K562 (cell line): ENCODE measurements around the gene RNF26. TPM values are rescaled to one million over a fixed set of nuclear protein-coding genes. Genes with fewer than 3 reads are reported as not detected.
A peak's percentile ranks its signal among the peaks of the same experiment; 100 is the strongest.

Source experiments
- CBFA2T3 ChIP-seq: fragments of 450-650 bp; IDR thresholded peaks from 2 replicates; pipeline ENCODE4 v1.6.1; 2017
- CEBPG ChIP-seq, 3 experiments: fragments of 200-800 bp in 1 of 3; sonication (Bioruptor generic) in 1 of 3; sonication (generic) in 1 of 3; formaldehyde crosslinking in 1 of 3; IDR thresholded peaks in 2 of 3; conservative IDR thresholded peaks in 1 of 3; 2 replicates each; pipeline versions ENCODE4 v1.6.1 to v1.8.0; 2016 to 2022; ENCODE audit warnings: missing compliant biosample characterization in 2 of 3, missing genetic modification characterization in 2 of 3, mild to moderate bottlenecking in 1 of 3, missing genetic modification reagents in 1 of 3
- CTBP1 ChIP-seq: fragments of 450-650 bp; IDR thresholded peaks from 2 replicates; pipeline ENCODE4 v1.6.1; 2016; ENCODE audit warnings: borderline replicate concordance
- ELF1 ChIP-seq: fragments of 200-800 bp; sonication (Bioruptor generic); IDR thresholded peaks from 2 replicates; pipeline ENCODE4 v1.6.1; 2016; ENCODE audit warnings: missing genetic modification characterization, missing compliant biosample characterization
- HDAC6 ChIP-seq: IDR thresholded peaks from 2 replicates; pipeline ENCODE4 v1.6.1; 2012; ENCODE audit warnings: low read depth, mild to moderate bottlenecking, control low read depth, inconsistent platforms, low read length, moderate library complexity
- HEY1 ChIP-seq: fragments of 250-450 bp; sonication (Bioruptor Pico); IDR thresholded peaks from 2 replicates; pipeline ENCODE4 v1.5.0; 2020; ENCODE audit warnings: mild to moderate bottlenecking, moderate library complexity, borderline replicate concordance
- HMBOX1 ChIP-seq: sonication (generic); IDR thresholded peaks from 2 replicates; pipeline ENCODE4 v1.6.1; 2016
- MYNN ChIP-seq, 2 experiments: sonication (generic); formaldehyde crosslinking in 1 of 2; IDR thresholded peaks; 2 replicates each; pipeline versions ENCODE4 v1.5.0 to v1.6.1; 2016 to 2020; ENCODE audit warnings: antibody characterized with exemption in 1 of 2, missing genetic modification reagents in 1 of 2
- SMAD3 ChIP-seq: fragments of 450-650 bp; formaldehyde crosslinking; conservative IDR thresholded peaks from 2 replicates; pipeline ENCODE4 v1.4.0; 2020; ENCODE audit warnings: mild to moderate bottlenecking
- SNRNP70 ChIP-seq: fragments of 200-400 bp; formaldehyde crosslinking; optimal IDR thresholded peaks from 2 replicates; pipeline ENCODE3; 2017; ENCODE audit warnings: low read depth, low read length
- TCFL5 ChIP-seq: fragments of 250-450 bp; sonication (Bioruptor Pico); conservative IDR thresholded peaks from 2 replicates; pipeline ENCODE4 v1.6.1; 2021; ENCODE audit warnings: mild to moderate bottlenecking, moderate library complexity, matching md5 sums
- TEAD1 ChIP-seq, 2 experiments: fragments of 450-650 bp in 1 of 2; sonication (generic) in 1 of 2; formaldehyde crosslinking; IDR thresholded peaks; 2 replicates each; pipeline versions ENCODE4 v1.4.0 to v1.8.0; 2020 to 2022; ENCODE audit warnings: mild to moderate bottlenecking in 2 of 2, missing genetic modification reagents in 1 of 2
- TEAD4 ChIP-seq, 2 experiments: sonication (generic) in 1 of 2; formaldehyde crosslinking in 1 of 2; IDR thresholded peaks; 2 replicates each; pipeline versions ENCODE4 v1.6.1 to v1.8.0; 2012 to 2022; ENCODE audit warnings: borderline replicate concordance in 1 of 2, inconsistent platforms in 1 of 2, low read length in 1 of 2, mild to moderate bottlenecking in 1 of 2, missing genetic modification reagents in 1 of 2
- USF1 ChIP-seq: sonication (generic); formaldehyde crosslinking; IDR thresholded peaks from 2 replicates; pipeline ENCODE4 v1.9.0; 2022; ENCODE audit warnings: mild to moderate bottlenecking, missing genetic modification reagents
- ZNF184 ChIP-seq: sonication (generic); formaldehyde crosslinking; IDR thresholded peaks from 2 replicates; pipeline ENCODE4 v1.5.0; 2020; ENCODE audit warnings: missing genetic modification reagents
- ZNF57 ChIP-seq: fragments of 450-650 bp; formaldehyde crosslinking; IDR thresholded peaks from 2 replicates; pipeline ENCODE4 v1.4.0; 2020; ENCODE audit warnings: mild to moderate bottlenecking, moderate library complexity
- ZNF609 ChIP-seq: sonication (generic); formaldehyde crosslinking; IDR thresholded peaks from 2 replicates; pipeline ENCODE4 v1.8.1; 2023; ENCODE audit warnings: missing genetic modification reagents, mild to moderate bottlenecking, borderline replicate concordance
- ZSCAN32 ChIP-seq: fragments of 450-650 bp; formaldehyde crosslinking; IDR thresholded peaks from 2 replicates; pipeline ENCODE4 v1.4.0; 2020; ENCODE audit warnings: mild to moderate bottlenecking, moderate library complexity
- polyA plus RNA-seq, 8 experiments: library from polyadenylated mRNA; depleted of rRNA in 4 of 8; stranded (reverse) in 5 of 8; unstranded in 3 of 8; fragments of >200 nt; fragmentation: Nextera tagmentation in 2 of 8; fragmentation: Illumina TruSeq in 1 of 8; extraction: Ambion mirVana in 2 of 8; extraction: Trizol in 1 of 8; gene quantifications; 2 replicates each; pipeline versions ENCODE4 v1.2.1 to v1.2.3, GENCODE V29; 2011 to 2014; ENCODE audit warnings: inconsistent platforms in 1 of 8, missing spikeins in 1 of 8
- total RNA-seq, 7 experiments: library from RNA; depleted of rRNA in 6 of 7; stranded (reverse); fragments of >200 nt in 6 of 7; fragmentation: Illumina TruSeq in 2 of 7; extraction: Trizol in 2 of 7; gene quantifications; 2 replicates each; pipeline versions ENCODE4 v1.2.1 to v1.2.3, GENCODE V29; 2011 to 2021; ENCODE audit warnings: low replicate concordance in 1 of 7
- TF ChIP-seq, protein P1 (sequence below): sonication (generic); formaldehyde crosslinking; IDR thresholded peaks from 2 replicates; pipeline ENCODE4 v1.8.0; 2022; ENCODE audit warnings: mild to moderate bottlenecking, missing genetic modification reagents

RNF26 gene
- total and polyA plus RNA-seq, 9 of the 15 experiments (the other 6 are each of a cell fraction or from before 2014, with no cell fraction given) = 5.3 to 53.6 (median 12.7) TPM

DNA sequence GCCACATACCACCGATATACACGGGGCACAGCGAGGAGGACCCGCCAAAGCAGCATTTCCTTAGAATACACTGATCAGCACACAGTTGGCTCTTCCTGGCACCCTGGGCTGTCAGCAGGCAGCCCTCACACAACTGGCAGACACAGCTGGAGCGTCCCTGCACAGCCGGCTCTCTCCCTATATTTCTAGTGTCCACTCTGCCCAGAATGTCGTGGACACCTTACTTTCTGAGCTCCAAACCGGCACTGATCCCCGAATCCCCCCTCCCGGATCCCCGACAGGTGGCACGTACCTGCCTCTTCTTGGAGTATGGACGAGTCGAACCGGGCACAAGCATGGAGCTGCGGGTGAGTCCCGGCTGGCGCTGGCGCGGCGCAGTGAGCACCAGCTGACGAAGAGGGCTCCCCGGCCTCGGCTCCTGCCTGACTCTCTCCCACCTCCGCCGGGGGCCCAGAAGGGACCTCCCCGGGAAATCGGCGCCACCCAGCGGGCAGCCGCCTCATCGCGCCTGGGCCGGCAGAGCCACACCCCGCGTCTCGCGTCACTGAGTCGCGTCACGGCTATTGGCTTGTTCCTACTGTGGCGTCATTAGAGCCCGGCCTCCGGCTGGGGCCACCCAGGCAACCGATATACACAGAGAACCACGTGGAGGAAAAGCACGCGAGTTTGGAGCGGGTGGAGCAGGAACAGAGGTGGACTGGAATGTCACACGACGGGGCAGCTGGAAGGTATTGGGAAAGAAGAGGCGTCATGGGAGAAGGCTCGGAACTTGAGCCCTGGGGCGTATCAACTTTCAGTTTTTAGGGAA lies 47.1 kb downstream of the RNF26 start, which contains the start of gene USP2 (continued):
- no peak for TF ChIP-seq ZSCAN32 (CRISPR knock-in tag)
- peak; percentile 84 for TF ChIP-seq CTBP1
- no peak for TF ChIP-seq CBFA2T3
- TF ChIP-seq CEBPG (CRISPR knock-in tag; IDR thresholded peaks at IDR 0.05) = no peak
- no peak for TF ChIP-seq CEBPG (tag; conservative IDR thresholded peaks at IDR 0.05 in 1 of 2, IDR thresholded peaks at IDR 0.05 in 1 of 2)
- TF ChIP-seq TEAD4 (IDR thresholded peaks at IDR 0.05; ENCODE audit: low read length) = peak; percentile 41
- no peak for TF ChIP-seq TEAD4 (CRISPR knock-in tag; IDR thresholded peaks at IDR 0.05; ENCODE audit: borderline replicate concordance)
- TF ChIP-seq HDAC6 = no peak
- no peak for TF ChIP-seq ZNF57 (CRISPR knock-in tag)
- no peak for TF ChIP-seq TCFL5
- TF ChIP-seq SNRNP70 = no peak
- TF ChIP-seq, protein P1, sequence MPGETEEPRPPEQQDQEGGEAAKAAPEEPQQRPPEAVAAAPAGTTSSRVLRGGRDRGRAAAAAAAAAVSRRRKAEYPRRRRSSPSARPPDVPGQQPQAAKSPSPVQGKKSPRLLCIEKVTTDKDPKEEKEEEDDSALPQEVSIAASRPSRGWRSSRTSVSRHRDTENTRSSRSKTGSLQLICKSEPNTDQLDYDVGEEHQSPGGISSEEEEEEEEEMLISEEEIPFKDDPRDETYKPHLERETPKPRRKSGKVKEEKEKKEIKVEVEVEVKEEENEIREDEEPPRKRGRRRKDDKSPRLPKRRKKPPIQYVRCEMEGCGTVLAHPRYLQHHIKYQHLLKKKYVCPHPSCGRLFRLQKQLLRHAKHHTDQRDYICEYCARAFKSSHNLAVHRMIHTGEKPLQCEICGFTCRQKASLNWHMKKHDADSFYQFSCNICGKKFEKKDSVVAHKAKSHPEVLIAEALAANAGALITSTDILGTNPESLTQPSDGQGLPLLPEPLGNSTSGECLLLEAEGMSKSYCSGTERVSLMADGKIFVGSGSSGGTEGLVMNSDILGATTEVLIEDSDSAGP (CRISPR knock-in tag) = no peak
- TF ChIP-seq MYNN (IDR thresholded peaks at IDR 0.05) = no peak
- no peak for TF ChIP-seq MYNN (CRISPR knock-in tag; IDR thresholded peaks at IDR 0.05)
- peak; percentile 90 for TF ChIP-seq USF1 (CRISPR knock-in tag)
- no peak for TF ChIP-seq SMAD3 (CRISPR knock-in tag)
- TF ChIP-seq HEY1 (CRISPR knock-in tag) = no peak
- TF ChIP-seq ZNF184 (CRISPR knock-in tag) = no peak
- no peak for TF ChIP-seq ZNF609 (CRISPR knock-in tag)
- TF ChIP-seq HMBOX1 = no peak
- 0 out of 4 replicates have a peak, but pooled peaks of 1 of the 2 experiments have one; percentile 70 for TF ChIP-seq TEAD1 (CRISPR knock-in tag; IDR thresholded peaks at IDR 0.05)
- no peak for TF ChIP-seq ELF1
